Psoas muscle (tissue), 8 donors: Measurements from ENCODE around the gene TBX15. TPM values are rescaled to one million over a fixed set of nuclear protein-coding genes. Genes with fewer than 3 reads are reported as not detected.

Experiments
- ATAC-seq, 4 donors: fragments of 200-7000 bp; cut with Tn5 transposase; one replicate each; pipeline ENCODE4 v1.9.1; 2020; ENCODE audit warnings: moderate library complexity in 3 of 4, mild to moderate bottlenecking in 2 of 4
- DNase-seq, 2 donors: peaks; one replicate each; pipeline ENCODE4 v3.0.0-alpha.2; 2020
- H3K27ac ChIP-seq: fragments of 200-600 bp; one replicate; pipeline ENCODE4 v1.8.0; 2022
- H3K27me3 ChIP-seq, 3 donors: fragments of 200-600 bp in 1 of 3; one replicate each; pipeline versions ENCODE4 v1.6.1 to v1.8.0; 2013 to 2022; ENCODE audit warnings: low read length in 2 of 3, mild to moderate bottlenecking in 2 of 3, moderate library complexity in 1 of 3; ENCODE audit not compliant: insufficient read depth in 3 of 3
- H3K36me3 ChIP-seq, 2 donors: fragments of 200-600 bp in 1 of 2; one replicate each; pipeline versions ENCODE4 v1.6.1 to v1.8.0; 2013 to 2022; ENCODE audit warnings: low read depth in 1 of 2, mild to moderate bottlenecking in 1 of 2, moderate library complexity in 1 of 2; ENCODE audit not compliant: insufficient read depth in 1 of 2
- H3K4me1 ChIP-seq: fragments of 200-600 bp; one replicate; pipeline ENCODE4 v1.8.0; 2022
- H3K4me3 ChIP-seq: fragments of 200-600 bp; one replicate; pipeline ENCODE4 v1.8.0; 2022; ENCODE audit warnings: mild to moderate bottlenecking
- H3K9me3 ChIP-seq: fragments of 200-600 bp; one replicate; pipeline ENCODE4 v1.8.0; 2022
- WGBS, 3 donors: extraction: QIAGEN DNeasy Blood & Tissue Kit; methylation state at CpG; one replicate each; pipeline versions ENCODE4 v1.1.6 to v1.1.7; 2013; 5-methylcytosine and 5-hydroxymethylcytosine counted together
- intact Hi-C, 2 donors: fragments of 100-400 bp; cut with DNase I; formaldehyde crosslinking; loops; one replicate each; pipeline versions ENCODE4 v1.11.0 to v1.14.2; 2022
- polyA plus RNA-seq, 3 donors: library from polyadenylated mRNA; stranded (reverse); fragments of 200-250 nt; gene quantifications; one replicate each; pipeline ENCODE4 v1.2.3, GENCODE V29; 2013
- total RNA-seq, 4 donors: library from RNA; stranded (reverse); fragmentation: NEBNext Ultra II Directional in 2 of 4; extraction: Animal tissue kit (Norgen Biotek cat#: 25700) in 2 of 4; gene quantifications; one replicate each; pipeline versions ENCODE4 v1.2.1 to v1.2.4, GENCODE V29; 2021 to 2023
- TF ChIP-seq, protein P1 (sequence below): fragments of 200-600 bp; IDR thresholded peaks from one replicate; pipeline ENCODE4 v1.8.0; 2022; ENCODE audit warnings: antibody characterized with exemption
- donor health status: healthy with polysubstance abuse.
- donor health status: DM: no; HTN: no; CAD: no; lungs with moderate emphysema.
- donor health status: Bipolar disorder and iron deficiency.
- donor health status: healthy.
- donor health status: DM: yes; HTN: yes; CAD: no.
- donor health status: DM: no; HTN: no; CAD: no.
- donor health status: DM: no; HTN: no; CAD: no.
- donor health status: DM: yes; HTN: yes; CAD: no.

The TBX15 gene
- total and polyA plus RNA-seq, 7 donors = 37.0 to 220 (median 105) TPM

DNA sequence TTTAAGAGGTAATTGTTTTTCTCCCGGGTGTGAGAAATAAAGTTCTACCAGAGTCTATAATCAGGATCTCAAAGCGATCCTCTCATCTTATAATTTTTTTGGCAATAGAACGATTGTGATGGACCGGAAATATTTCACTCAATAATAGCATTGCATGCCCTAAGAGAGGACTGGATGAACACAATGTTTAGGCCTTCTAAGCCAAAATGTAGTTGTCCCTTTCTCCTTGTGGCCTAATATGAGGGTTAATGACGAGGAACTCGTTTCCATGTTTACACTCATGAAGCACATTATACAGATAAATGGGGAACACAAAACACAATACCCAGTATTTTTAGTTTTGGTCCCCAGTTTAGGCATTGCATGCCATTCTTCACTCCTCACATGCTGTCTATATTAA is 5.9 kb downstream of the TBX15 start:
- H3K27me3 ChIP-seq = no peaks in the 10 kb centered on the region
- intact Hi-C loops = loop anchor here in 1 of 2 donors (5.0 to 10.0 kb wide), 2 partner anchors 40 to 687 kb away; no protein-coding TSS in a partner anchor
- no peaks in the 10 kb centered on the region for H3K9me3 ChIP-seq
- H3K36me3 ChIP-seq = no peaks in the 10 kb centered on the region
- peak overlapping the region; percentile 88 for H3K27ac ChIP-seq
- no peak for ATAC-seq
- H3K4me1 ChIP-seq = peaks cover 43% of the 10 kb centered on the region
- 33 to 47% (median 42%) methylated on average over 6 of the region's 6 CpGs for WGBS, 3 donors
- TF ChIP-seq, protein P1, sequence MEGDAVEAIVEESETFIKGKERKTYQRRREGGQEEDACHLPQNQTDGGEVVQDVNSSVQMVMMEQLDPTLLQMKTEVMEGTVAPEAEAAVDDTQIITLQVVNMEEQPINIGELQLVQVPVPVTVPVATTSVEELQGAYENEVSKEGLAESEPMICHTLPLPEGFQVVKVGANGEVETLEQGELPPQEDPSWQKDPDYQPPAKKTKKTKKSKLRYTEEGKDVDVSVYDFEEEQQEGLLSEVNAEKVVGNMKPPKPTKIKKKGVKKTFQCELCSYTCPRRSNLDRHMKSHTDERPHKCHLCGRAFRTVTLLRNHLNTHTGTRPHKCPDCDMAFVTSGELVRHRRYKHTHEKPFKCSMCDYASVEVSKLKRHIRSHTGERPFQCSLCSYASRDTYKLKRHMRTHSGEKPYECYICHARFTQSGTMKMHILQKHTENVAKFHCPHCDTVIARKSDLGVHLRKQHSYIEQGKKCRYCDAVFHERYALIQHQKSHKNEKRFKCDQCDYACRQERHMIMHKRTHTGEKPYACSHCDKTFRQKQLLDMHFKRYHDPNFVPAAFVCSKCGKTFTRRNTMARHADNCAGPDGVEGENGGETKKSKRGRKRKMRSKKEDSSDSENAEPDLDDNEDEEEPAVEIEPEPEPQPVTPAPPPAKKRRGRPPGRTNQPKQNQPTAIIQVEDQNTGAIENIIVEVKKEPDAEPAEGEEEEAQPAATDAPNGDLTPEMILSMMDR = no peak
- no peak for DNase-seq
- H3K4me3 ChIP-seq = peak overlapping the region; percentile 71

DNA sequence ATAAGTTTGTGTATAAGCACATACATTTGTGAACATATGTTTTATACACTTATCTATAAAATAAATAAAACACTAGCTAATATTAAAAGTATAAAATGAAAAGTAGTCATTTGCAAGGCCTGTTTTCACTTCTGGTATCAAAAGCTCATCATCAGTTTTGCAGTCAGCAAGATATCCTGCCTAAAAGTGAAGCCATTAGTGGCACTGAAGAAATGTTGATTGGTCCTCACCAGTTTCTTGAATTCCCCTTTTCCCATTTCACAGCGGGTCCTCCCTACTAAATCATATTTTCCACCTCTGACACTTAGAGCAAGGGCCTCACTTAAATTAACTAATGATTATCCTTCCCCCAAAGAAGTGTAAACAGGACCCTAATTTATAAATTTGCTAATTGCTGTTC is 6.7 kb downstream of the TBX15 start:
- ATAC-seq = no peak
- no peak for DNase-seq
- intact Hi-C loops = loop anchor here in 1 of 2 donors (5.0 to 10.0 kb wide), 2 partner anchors 39 to 687 kb away; no protein-coding TSS in a partner anchor
- no peaks in the 10 kb centered on the region for H3K27me3 ChIP-seq
- no peak overlapping the region for H3K27ac ChIP-seq
- H3K4me1 ChIP-seq = peaks cover 51% of the 10 kb centered on the region
- TF ChIP-seq, protein P1 = no peak
- no peaks in the 10 kb centered on the region for H3K36me3 ChIP-seq
- H3K9me3 ChIP-seq = no peaks in the 10 kb centered on the region
- H3K4me3 ChIP-seq = no peak overlapping the region
- 55 to 60% (median 59%) methylated on average over 1 of the region's 1 CpG for WGBS, 3 donors

DNA sequence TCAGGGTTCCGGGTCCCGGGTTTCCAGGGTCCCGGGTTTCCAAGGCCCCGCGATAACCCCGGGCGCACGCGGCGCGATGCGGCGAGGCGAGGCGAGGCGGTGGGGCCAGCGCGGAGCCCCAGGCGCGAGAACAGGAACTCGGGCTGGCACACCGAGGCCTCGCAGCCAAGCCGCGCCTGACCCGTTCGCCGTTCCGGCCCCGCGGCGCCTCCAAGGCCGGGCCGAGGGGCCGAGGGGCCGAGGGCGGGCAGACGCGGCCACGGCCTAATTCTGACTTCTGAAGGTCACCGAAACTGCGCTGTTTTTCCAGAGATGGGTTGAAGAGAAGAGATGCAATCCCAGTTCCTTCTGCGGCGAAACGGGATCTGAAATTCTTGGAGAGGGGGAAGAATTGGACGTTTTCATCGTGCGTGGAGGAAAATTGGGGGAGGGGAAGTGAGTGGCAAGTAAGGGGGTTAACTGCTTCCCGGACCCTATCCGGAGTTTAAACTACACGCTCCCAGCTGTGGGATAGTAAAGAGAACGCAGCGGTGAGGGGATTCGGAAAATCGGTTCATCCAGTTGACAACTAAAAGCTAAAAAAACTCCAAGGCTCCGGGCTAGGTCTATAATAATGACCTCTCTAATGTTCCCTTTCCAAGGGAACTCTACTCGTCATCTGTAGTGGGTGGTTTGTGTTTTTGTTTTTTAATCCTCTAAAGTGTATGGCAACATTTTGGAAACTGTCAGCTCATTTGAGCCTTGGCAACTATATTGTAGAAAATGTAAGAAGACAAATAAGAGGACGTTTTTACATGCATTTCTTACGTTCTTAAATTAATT is 8.2 kb downstream of the TBX15 start:
- Histone ChIP-seq H3K4me1 (peaks cover 66% of the 10 kb centered on the region), H3K4me3 (peak overlapping the region; percentile 31), H3K27me3 (no peaks in the 10 kb centered on the region), H3K9me3 (no peaks in the 10 kb centered on the region), H3K36me3 (no peaks in the 10 kb centered on the region), H3K27ac (peak overlapping the region; percentile 31)
- ATAC-seq = no peak
- TF ChIP-seq, protein P1 = no peak
- no peak for DNase-seq
- intact Hi-C loops = loop anchor here in 1 of 2 donors (5.0 to 10.0 kb wide), 2 partner anchors 38 to 685 kb away; no protein-coding TSS in a partner anchor
- WGBS, 3 donors = 59 to 74% (median 63%) methylated on average over 58 to 59 of the region's 59 CpGs

DNA sequence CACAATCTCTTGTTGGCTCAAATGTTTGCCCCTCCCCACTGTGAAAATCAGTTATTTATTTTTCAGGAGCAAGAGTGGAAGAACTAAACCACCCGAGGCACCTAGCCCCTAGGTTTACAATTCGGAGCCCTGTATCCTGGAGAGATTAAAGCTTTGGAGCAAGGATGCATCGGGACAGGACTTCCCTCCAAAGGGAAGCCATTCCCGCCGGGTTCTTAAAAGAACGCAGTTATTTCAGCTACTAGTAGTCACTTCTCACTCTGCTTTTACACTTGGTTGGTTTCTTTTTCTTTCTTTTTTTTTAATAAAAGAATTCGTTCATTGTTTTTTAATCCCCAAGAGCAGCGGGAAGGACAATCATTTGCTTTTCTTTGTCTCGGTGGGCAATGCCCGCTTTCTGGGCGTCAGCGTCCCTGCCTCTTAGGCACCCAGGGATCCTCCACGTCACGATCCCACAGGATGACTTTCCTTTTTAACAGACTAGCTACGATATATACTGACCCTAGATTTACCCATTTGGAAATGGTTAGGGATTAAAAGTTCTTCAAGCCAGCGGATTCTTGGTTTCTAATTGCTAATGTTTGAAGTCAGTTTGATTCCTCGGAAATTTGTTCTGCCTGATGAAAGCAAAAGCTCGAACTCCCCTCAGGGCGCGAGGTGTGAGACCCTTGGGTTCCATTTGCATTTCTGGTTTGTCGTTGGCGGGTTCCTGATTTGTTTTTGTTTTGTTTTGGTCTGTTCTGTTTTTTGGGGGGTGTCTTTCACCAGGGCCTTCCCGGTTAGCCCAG is 9.0 kb downstream of the TBX15 start:
- peak overlapping the region; percentile 31 for H3K4me3 ChIP-seq
- intact Hi-C loops = no loop called here
- no peaks in the 10 kb centered on the region for H3K27me3 ChIP-seq
- no peaks in the 10 kb centered on the region for H3K36me3 ChIP-seq
- 63 to 71% (median 65%) methylated on average over 23 of the region's 23 CpGs for WGBS, 3 donors
- H3K4me1 ChIP-seq = peaks cover 73% of the 10 kb centered on the region
- TF ChIP-seq, protein P1 = no peak
- H3K27ac ChIP-seq = peak overlapping the region; percentile 31
- DNase-seq = no peak
- H3K9me3 ChIP-seq = no peaks in the 10 kb centered on the region
- no peak for ATAC-seq
